Lower leg skin (tissue), 4 donors: Measurements from ENCODE around the gene SLC25A13. TPM values are rescaled to one million over a fixed set of nuclear protein-coding genes. Genes with fewer than 3 reads are reported as not detected.

Experiments
- DNase-seq, 2 donors: peaks; one replicate each; pipeline ENCODE4 v3.0.0-alpha.2; 2019; ENCODE audit warnings: low spot score in 2 of 2
- H3K4me3 ChIP-seq: fragments of 200-600 bp; sonication (generic); 2 replicates; pipeline ENCODE4 v1.5.1; 2017; ENCODE audit warnings: mild to moderate bottlenecking, low read depth; ENCODE audit not compliant: poor library complexity, severe bottlenecking
- POLR2A ChIP-seq, 2 donors: fragments of 450-650 bp; IDR thresholded peaks; one replicate each; pipeline ENCODE4 v1.6.1; 2016 to 2017; ENCODE audit warnings: antibody characterized with exemption in 2 of 2, mild to moderate bottlenecking in 1 of 2, moderate library complexity in 1 of 2
- WGBS, 2 donors: methylation state at CpG; one replicate each; pipeline ENCODE4 v1.1.5; 2018; 5-methylcytosine and 5-hydroxymethylcytosine counted together
- intact Hi-C: fragments of 100-400 bp; cut with DNase I; formaldehyde crosslinking; loops from one replicate; pipeline ENCODE4 v1.15.0; 2023; ENCODE audit warnings: low total_unique reads
- total RNA-seq, 4 donors: library from RNA; depleted of rRNA; stranded (reverse); fragments of >200 nt; gene quantifications; one replicate each; pipeline ENCODE4 v1.1.0, GENCODE V29; 2016
- TF ChIP-seq, protein P1 (sequence below), 3 donors: fragments of 450-650 bp; IDR thresholded peaks; one replicate each; pipeline ENCODE4 v1.5.1; 2016; ENCODE audit warnings: antibody characterized with exemption in 3 of 3, mild to moderate bottlenecking in 3 of 3, moderate library complexity in 2 of 3

Gene SLC25A13
- total RNA-seq, 4 donors from 2014 or later, result 28.5 to 39.8 (median 33.0) TPM

DNA sequence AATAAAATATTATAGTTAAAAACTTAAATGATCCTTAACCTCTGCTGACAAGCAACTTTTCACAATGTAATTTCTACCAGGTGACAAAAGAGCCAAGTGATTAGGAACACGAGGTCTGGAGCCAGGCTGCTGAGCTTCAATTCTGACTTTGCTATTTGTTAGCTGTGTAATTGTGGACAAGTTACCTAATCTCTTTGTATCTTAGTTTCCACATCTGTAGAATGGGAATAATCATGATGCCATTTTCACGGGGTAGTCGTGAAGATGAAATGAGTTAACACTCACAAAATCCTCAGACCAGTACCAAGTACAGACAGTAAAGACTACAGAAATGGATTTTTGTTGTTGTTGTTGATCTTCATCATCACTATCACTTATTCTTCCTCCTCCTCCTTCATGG, 144.5 kb downstream of the SLC25A13 start:
- 91 to 93% methylated on average over 3 of the region's 3 CpGs for WGBS, 2 donors
- intact Hi-C loops, result no loop called here

DNA sequence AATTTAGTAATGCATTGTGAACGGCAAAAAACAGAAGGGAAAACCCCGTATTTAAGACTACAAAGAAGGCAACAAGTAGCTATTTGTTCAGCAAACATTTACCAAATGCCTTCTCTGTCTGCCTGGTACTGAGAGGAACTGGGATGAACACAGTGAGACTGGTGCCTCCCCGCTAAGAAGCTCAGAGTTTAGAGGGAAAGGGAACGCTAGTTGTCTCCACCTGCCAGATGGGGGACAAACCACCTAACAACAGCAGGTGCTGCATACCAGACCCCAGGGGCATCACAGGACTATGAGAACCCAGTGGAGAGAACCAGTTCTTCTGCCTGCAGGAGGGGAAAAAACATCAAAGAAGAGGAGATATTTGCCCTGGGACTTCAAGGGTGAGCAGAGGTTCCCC, 147.1 kb downstream of the SLC25A13 start:
- intact Hi-C loops, result no loop called here
- 86 to 88% methylated on average over 4 of the region's 4 CpGs for WGBS, 2 donors
- DNase-seq, result no peak
- TF ChIP-seq POLR2A (IDR thresholded peaks at IDR 0.05), result no peak
- TF ChIP-seq, protein P1, sequence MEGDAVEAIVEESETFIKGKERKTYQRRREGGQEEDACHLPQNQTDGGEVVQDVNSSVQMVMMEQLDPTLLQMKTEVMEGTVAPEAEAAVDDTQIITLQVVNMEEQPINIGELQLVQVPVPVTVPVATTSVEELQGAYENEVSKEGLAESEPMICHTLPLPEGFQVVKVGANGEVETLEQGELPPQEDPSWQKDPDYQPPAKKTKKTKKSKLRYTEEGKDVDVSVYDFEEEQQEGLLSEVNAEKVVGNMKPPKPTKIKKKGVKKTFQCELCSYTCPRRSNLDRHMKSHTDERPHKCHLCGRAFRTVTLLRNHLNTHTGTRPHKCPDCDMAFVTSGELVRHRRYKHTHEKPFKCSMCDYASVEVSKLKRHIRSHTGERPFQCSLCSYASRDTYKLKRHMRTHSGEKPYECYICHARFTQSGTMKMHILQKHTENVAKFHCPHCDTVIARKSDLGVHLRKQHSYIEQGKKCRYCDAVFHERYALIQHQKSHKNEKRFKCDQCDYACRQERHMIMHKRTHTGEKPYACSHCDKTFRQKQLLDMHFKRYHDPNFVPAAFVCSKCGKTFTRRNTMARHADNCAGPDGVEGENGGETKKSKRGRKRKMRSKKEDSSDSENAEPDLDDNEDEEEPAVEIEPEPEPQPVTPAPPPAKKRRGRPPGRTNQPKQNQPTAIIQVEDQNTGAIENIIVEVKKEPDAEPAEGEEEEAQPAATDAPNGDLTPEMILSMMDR (IDR thresholded peaks at IDR 0.05), result no peak
- H3K4me3 ChIP-seq, result no peak overlapping the region

More for the DNA sequence above, 144.5 kb downstream of the SLC25A13 start:
- no peak overlapping the region for H3K4me3 ChIP-seq
- DNase-seq, result no peak
- TF ChIP-seq, protein P1 (IDR thresholded peaks at IDR 0.05), result no peak
- no peak for TF ChIP-seq POLR2A (IDR thresholded peaks at IDR 0.05)

DNA sequence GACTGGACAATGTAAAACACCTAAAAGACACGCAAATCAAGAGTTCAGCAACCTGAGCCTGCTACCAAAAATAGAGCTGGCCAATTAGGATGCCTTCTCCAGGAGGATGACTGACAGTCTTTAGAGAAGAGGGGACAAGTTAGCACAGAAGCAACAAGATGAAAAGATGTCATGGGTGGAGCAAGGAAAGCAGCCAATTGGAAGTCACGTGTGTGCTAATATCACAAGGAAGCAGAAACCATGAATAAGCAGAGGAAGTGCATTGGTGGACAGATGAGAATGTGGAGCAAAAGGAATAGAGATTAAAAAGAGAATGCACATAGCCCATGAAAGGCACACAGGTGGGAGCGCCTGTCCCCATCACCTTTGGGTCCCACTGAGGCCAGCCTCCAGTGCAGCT, 148.1 kb downstream of the SLC25A13 start:
- 65 to 74% methylated on average over 3 of the region's 3 CpGs for WGBS, 2 donors
- TF ChIP-seq POLR2A (IDR thresholded peaks at IDR 0.05), result no peak
- TF ChIP-seq, protein P1 (IDR thresholded peaks at IDR 0.05), result no peak
- intact Hi-C loops, result no loop called here
- DNase-seq, result peak in 1 of 2 donors; percentile 28
- H3K4me3 ChIP-seq, result no peak overlapping the region

DNA sequence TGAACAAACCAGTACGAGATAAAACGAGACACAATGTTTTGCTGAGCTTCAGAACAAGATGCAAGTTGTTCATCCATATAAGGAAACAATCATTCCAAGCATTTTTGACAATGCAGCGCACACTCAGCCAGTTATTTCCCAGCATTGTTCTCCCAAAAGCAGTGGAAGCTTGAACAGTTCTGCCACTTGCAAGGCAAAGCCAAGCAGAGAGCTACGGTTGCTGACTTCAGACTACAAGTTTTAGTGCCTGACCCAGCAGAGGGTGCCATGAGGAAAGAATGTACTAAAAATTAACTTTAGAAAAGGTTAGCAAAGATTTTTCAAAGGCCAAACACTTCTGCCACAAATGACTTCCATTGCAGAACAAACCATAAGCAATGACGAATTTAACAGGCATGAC, 152.5 kb downstream of the SLC25A13 start:
- H3K4me3 ChIP-seq, result no peak overlapping the region
- no peak for TF ChIP-seq POLR2A (IDR thresholded peaks at IDR 0.05)
- TF ChIP-seq, protein P1 (IDR thresholded peaks at IDR 0.05), result no peak
- WGBS, 2 donors, result 58 to 71% methylated on average over 5 of the region's 5 CpGs
- no peak for DNase-seq
- intact Hi-C loops, result no loop called here

DNA sequence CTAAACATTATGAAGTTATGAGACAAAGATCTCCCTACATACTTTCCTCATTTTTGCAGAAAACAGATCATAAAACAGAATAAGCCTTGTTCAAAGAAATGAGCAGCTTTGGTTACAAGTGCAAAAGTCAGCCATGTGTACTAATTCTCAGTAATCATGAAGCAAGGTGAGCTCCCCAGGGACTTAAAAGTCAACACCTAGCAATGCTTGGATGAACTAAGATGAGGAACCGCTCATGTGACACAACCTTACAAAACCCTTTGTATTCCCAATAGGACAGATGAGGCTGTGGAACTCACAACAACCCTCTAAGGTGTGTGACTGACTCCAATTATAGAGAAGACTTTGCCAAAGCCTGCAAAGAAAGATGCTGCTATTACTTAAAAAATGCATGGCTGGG, 154.5 kb downstream of the SLC25A13 start:
- intact Hi-C loops, result no loop called here
- no peak overlapping the region for H3K4me3 ChIP-seq
- DNase-seq, result no peak
- TF ChIP-seq, protein P1 (IDR thresholded peaks at IDR 0.05), result no peak
- no peak for TF ChIP-seq POLR2A (IDR thresholded peaks at IDR 0.05)
- WGBS, 2 donors, result 90 to 94% methylated on average over 1 of the region's 1 CpG

DNA sequence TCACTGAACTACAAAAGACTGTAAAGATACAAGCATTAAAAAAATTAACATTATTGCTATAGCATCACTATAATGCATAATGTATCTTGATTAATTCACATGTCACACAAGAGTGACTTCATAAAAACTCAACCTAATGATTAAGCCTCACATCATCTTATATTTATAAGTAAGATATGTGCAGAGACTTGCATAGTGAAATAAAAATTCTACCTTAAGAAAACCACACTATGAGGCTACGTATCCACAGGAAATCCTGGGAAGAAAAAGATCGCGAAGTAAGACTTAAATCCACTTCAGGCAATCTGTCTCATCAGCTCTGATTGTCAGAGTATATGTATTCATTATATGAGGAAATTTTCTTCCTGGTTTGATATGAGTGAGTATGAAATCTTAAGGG, 160.0 kb downstream of the SLC25A13 start:
- no peak overlapping the region for H3K4me3 ChIP-seq
- no peak for DNase-seq
- 92 to 94% methylated on average over 3 of the region's 3 CpGs for WGBS, 2 donors
- intact Hi-C loops, result no loop called here
- no peak for TF ChIP-seq POLR2A (IDR thresholded peaks at IDR 0.05)
- TF ChIP-seq, protein P1 (IDR thresholded peaks at IDR 0.05), result no peak
